GM12878 (cell line): ENCODE results near the gene NRXN3. TPM values are rescaled to one million over a fixed set of nuclear protein-coding genes. Genes with fewer than 3 reads are reported as not detected.

ENCODE experiments used
- ATAC-seq: fragments of 200-7000 bp; cut with Tn5 transposase; 3 replicates; pipeline ENCODE4 v1.9.1; 2020; ENCODE audit warnings: mild to moderate bottlenecking, moderate library complexity
- BruUV-seq: library from RNA; stranded (reverse); fragments of 400-500 nt; replicated peaks from 2 replicates; lab custom pipeline; 2021; lab: Mats Ljungman, UMichigan
- CTCF ChIA-PET: fragments of 300-600 bp; sonication (Branson Sonifier 250); formaldehyde crosslinking; extraction: SDS; loops from one replicate; lab custom pipeline; 2021; ENCODE audit warnings: inconsistent platforms; lab: Yijun Ruan, JAX
- POLR2A ChIA-PET: fragments of 350-600 bp; formaldehyde crosslinking; extraction: SDS; loops from one replicate; lab custom pipeline; 2021; ENCODE audit warnings: inconsistent platforms; lab: Charles Lee
- RAD21 ChIA-PET: fragments of 300-600 bp; sonication (Branson Sonifier 250); formaldehyde crosslinking; loops from one replicate; lab custom pipeline; 2023; ENCODE audit warnings: antibody characterized with exemption; ENCODE audit not compliant: unreplicated experiment; lab: Charles Lee
- SMC1A ChIA-PET: fragments of 300-600 bp; sonication (Branson Sonifier 250); formaldehyde crosslinking; loops from one replicate; lab custom pipeline; 2023; ENCODE audit not compliant: unreplicated experiment, uncharacterized antibody; lab: Charles Lee
- DNase-seq: peaks from one replicate; pipeline ENCODE4 v3.0.0-alpha.2; 2011; ENCODE audit warnings: low read depth, low spot score
- FAIRE-seq: peaks from 3 replicates; lab custom pipeline; 2011; peaks lifted over from hg19 to GRCh38; lab: Jason Lieb, UNC
- H2AFZ ChIP-seq: 2 replicates; pipeline ENCODE4 v1.6.0; 2011; ENCODE audit warnings: low read depth, low read length, control low read depth; ENCODE audit not compliant: control insufficient read depth
- H3K27ac ChIP-seq: 2 replicates; pipeline ENCODE4 v1.5.1; 2011; ENCODE audit warnings: control low read depth; ENCODE audit not compliant: control insufficient read depth, insufficient read depth
- H3K27me3 ChIP-seq, 2 experiments: replicated peaks in 1 of 2; 2 replicates each; pipeline versions ENCODE4 v1.6.0 to v1.6.1; 2011; ENCODE audit warnings: low read length in 1 of 2; ENCODE audit not compliant: control insufficient read depth in 2 of 2, insufficient read depth in 2 of 2
- H3K36me3 ChIP-seq, 2 experiments: 2 replicates each; pipeline ENCODE4 v1.5.1; 2011; ENCODE audit warnings: low read length in 1 of 2; ENCODE audit not compliant: control insufficient read depth in 2 of 2, insufficient read depth in 2 of 2
- H3K4me1 ChIP-seq: 2 replicates; pipeline ENCODE4 v1.6.1; 2011; ENCODE audit warnings: mild to moderate bottlenecking, low read length, moderate library complexity, mixed read lengths; ENCODE audit not compliant: control insufficient read depth, insufficient read depth
- H3K4me2 ChIP-seq: 2 replicates; pipeline ENCODE4 v1.6.0; 2011; ENCODE audit warnings: control low read depth; ENCODE audit not compliant: control insufficient read depth, insufficient read depth
- H3K4me3 ChIP-seq: fragments of 200-600 bp; sonication (generic); 2 replicates; pipeline ENCODE4 v1.5.1; 2016
- H3K79me2 ChIP-seq: 2 replicates; pipeline ENCODE4 v1.6.0; 2011; ENCODE audit warnings: low read length; ENCODE audit not compliant: control insufficient read depth, insufficient read depth
- H3K9ac ChIP-seq: 2 replicates; pipeline ENCODE4 v1.8.0; 2011; ENCODE audit warnings: low read length, control low read depth, mixed read lengths; ENCODE audit not compliant: control insufficient read depth, insufficient read depth
- H3K9me3 ChIP-seq: replicated peaks from 3 replicates; pipeline ENCODE4 v1.5.1; 2011; ENCODE audit warnings: mild to moderate bottlenecking, low read length; ENCODE audit not compliant: control insufficient read depth, insufficient read depth
- H4K20me1 ChIP-seq: 2 replicates; pipeline ENCODE4 v1.6.0; 2011; ENCODE audit not compliant: control insufficient read depth, insufficient read depth
- BMI1 ChIP-seq: fragments of 450-650 bp; IDR thresholded peaks from 2 replicates; pipeline ENCODE4 v1.6.1; 2016; ENCODE audit warnings: mild to moderate bottlenecking, moderate library complexity, borderline replicate concordance
- CHD4 ChIP-seq: fragments of 200-600 bp; sonication (generic); IDR thresholded peaks from 2 replicates; pipeline ENCODE4 v1.6.1; 2016; ENCODE audit warnings: mild to moderate bottlenecking
- CREB1 ChIP-seq: IDR thresholded peaks from 2 replicates; pipeline ENCODE4 v1.6.1; 2012; ENCODE audit warnings: low read depth, mild to moderate bottlenecking, inconsistent platforms
- GABPA ChIP-seq: IDR thresholded peaks from 2 replicates; pipeline ENCODE4 v1.6.1; 2014; ENCODE audit warnings: antibody characterized with exemption, low read depth, mild to moderate bottlenecking, inconsistent platforms
- MTA2 ChIP-seq: fragments of 450-650 bp; IDR thresholded peaks from 2 replicates; pipeline ENCODE4 v1.6.1; 2016; ENCODE audit warnings: low read depth, mild to moderate bottlenecking, moderate library complexity
- POLR2A ChIP-seq: IDR thresholded peaks from 2 replicates; pipeline ENCODE4 v1.6.1; 2011; ENCODE audit warnings: low read depth, mild to moderate bottlenecking, low read length
- POU2F2 ChIP-seq: IDR thresholded peaks from 3 replicates; pipeline ENCODE4 v1.6.1; 2011; ENCODE audit warnings: low read depth, mild to moderate bottlenecking, low read length, borderline replicate concordance
- RCOR1 ChIP-seq: conservative IDR thresholded peaks from 2 replicates; pipeline ENCODE4 v1.6.1; 2012; ENCODE audit warnings: low read depth, low read length, improper control_type of control experiment
- SREBF2 ChIP-seq: IDR thresholded peaks from 2 replicates; pipeline ENCODE4 v1.6.1; 2012; ENCODE audit warnings: mild to moderate bottlenecking, low read length
- TBL1XR1 ChIP-seq: IDR thresholded peaks from 2 replicates; pipeline ENCODE4 v1.6.1; 2012; ENCODE audit warnings: low read depth, low read length, improper control_type of control experiment
- ZBED1 ChIP-seq: IDR thresholded peaks from 2 replicates; pipeline ENCODE4 v1.6.1; 2016; ENCODE audit warnings: borderline replicate concordance
- ZNF207 ChIP-seq: fragments of 450-650 bp; IDR thresholded peaks from 2 replicates; pipeline ENCODE4 v1.6.1; 2014; ENCODE audit warnings: antibody characterized with exemption, mild to moderate bottlenecking, borderline replicate concordance
- ZNF217 ChIP-seq: fragments of 450-650 bp; IDR thresholded peaks from 2 replicates; pipeline ENCODE4 v1.6.1; 2017; ENCODE audit warnings: antibody characterized with exemption, mild to moderate bottlenecking
- WGBS: methylation state at CpG from one replicate; pipeline ENCODE4 v1.1.6; 2016; ENCODE audit warnings: low lambda C conversion rate; ENCODE audit not compliant: insufficient replicate concordance, insufficient coverage; ENCODE audit errors: missing lambda C conversion rate; 5-methylcytosine and 5-hydroxymethylcytosine counted together
- in situ Hi-C: fragments of 300-500 bp; cut with MboI; formaldehyde crosslinking; loops from 9 replicates; pipeline ENCODE4 v1.14.3; 2018; ENCODE audit warnings: mixed read lengths
- intact Hi-C: fragments of 100-400 bp; cut with micrococcal nuclease; formaldehyde crosslinking; loops from one replicate; pipeline ENCODE4 v1.14.2; 2022; ENCODE audit not compliant: unreplicated experiment
- polyA plus RNA-seq, 11 experiments: library from polyadenylated mRNA; depleted of rRNA in 4 of 11; unstranded in 6 of 11; stranded (reverse) in 5 of 11; fragments of >200 nt; fragmentation: Nextera tagmentation in 4 of 11; fragmentation: Illumina TruSeq in 1 of 11; extraction: Ambion mirVana in 4 of 11; extraction: Trizol in 1 of 11; gene quantifications; 1 replicate in 1 of 11; 2 replicates in 10 of 11; pipeline versions ENCODE4 v1.2.1 to v1.2.3, GENCODE V29; 2011 to 2016; ENCODE audit warnings: inconsistent platforms in 2 of 11, missing spikeins in 2 of 11, low read depth in 1 of 11
- total RNA-seq, 4 experiments: library from RNA; depleted of rRNA in 3 of 4; stranded (reverse); fragments of >200 nt in 3 of 4; fragmentation: Illumina TruSeq in 1 of 4; extraction: Trizol in 1 of 4; gene quantifications; 2 replicates each; pipeline versions ENCODE4 v1.2.1 to v1.2.3, GENCODE V29; 2013 to 2021
- TF ChIP-seq, protein P1 (sequence below): fragments of 450-650 bp; formaldehyde crosslinking; IDR thresholded peaks from 2 replicates; pipeline ENCODE4 v1.4.0; 2020; ENCODE audit warnings: mild to moderate bottlenecking, moderate library complexity
- TF ChIP-seq, protein P2 (sequence below): fragments of 450-650 bp; IDR thresholded peaks from 2 replicates; pipeline ENCODE4 v1.6.1; 2018; ENCODE audit warnings: mild to moderate bottlenecking, low read depth, moderate library complexity; ENCODE audit not compliant: partially characterized antibody

Gene NRXN3
- total and polyA plus RNA-seq, 10 of the 15 experiments (the other 5 are each of a cell fraction or from before 2014, with no cell fraction given) = 0.52 to 3.3 (median 1.4) TPM

DNA sequence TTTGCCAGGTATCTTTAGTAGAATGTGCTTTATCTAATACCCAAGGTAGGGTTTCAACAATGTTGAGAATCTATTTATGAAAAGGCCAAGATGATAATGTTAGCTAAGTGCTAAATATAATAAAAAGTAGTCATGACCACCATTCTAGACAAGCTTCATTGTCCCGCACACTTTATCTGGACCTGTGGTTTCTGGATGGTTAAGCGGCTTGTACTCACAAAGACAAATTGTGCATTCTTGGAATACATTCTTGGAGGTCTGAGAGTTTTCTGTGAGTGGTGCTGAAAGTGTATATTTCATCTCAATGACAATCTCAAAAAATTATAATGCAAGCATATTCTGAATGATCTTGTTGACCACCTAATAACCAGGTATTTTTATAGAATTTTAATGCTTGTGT, 1394.2 kb downstream of the NRXN3 start:
- Histone ChIP-seq H3K4me3 (no peak overlapping the region), H3K9me3 (no peaks in the 10 kb centered on the region), H3K79me2 (no peaks in the 10 kb centered on the region), H3K9ac (no peak overlapping the region), H3K4me2 (no peak overlapping the region), H3K27ac (no peak overlapping the region), H4K20me1 (no peaks in the 10 kb centered on the region), H3K36me3 (no peaks in the 10 kb centered on the region), H2AFZ (no peak overlapping the region), H3K27me3 (no peaks in the 10 kb centered on the region), H3K4me1 (no peaks in the 10 kb centered on the region)
- RAD21 ChIA-PET = no interaction called here
- TF ChIP-seq ZBED1 (no peak), SREBF2 (no peak), MTA2 (no peak), TBL1XR1 (no peak), POLR2A (no peak), CHD4 (no peak), CREB1 (no peak), POU2F2 (no peak), GABPA (no peak), ZNF207 (no peak), RCOR1 (no peak), ZNF217 (no peak), BMI1 (no peak)
- TF ChIP-seq, protein P1, sequence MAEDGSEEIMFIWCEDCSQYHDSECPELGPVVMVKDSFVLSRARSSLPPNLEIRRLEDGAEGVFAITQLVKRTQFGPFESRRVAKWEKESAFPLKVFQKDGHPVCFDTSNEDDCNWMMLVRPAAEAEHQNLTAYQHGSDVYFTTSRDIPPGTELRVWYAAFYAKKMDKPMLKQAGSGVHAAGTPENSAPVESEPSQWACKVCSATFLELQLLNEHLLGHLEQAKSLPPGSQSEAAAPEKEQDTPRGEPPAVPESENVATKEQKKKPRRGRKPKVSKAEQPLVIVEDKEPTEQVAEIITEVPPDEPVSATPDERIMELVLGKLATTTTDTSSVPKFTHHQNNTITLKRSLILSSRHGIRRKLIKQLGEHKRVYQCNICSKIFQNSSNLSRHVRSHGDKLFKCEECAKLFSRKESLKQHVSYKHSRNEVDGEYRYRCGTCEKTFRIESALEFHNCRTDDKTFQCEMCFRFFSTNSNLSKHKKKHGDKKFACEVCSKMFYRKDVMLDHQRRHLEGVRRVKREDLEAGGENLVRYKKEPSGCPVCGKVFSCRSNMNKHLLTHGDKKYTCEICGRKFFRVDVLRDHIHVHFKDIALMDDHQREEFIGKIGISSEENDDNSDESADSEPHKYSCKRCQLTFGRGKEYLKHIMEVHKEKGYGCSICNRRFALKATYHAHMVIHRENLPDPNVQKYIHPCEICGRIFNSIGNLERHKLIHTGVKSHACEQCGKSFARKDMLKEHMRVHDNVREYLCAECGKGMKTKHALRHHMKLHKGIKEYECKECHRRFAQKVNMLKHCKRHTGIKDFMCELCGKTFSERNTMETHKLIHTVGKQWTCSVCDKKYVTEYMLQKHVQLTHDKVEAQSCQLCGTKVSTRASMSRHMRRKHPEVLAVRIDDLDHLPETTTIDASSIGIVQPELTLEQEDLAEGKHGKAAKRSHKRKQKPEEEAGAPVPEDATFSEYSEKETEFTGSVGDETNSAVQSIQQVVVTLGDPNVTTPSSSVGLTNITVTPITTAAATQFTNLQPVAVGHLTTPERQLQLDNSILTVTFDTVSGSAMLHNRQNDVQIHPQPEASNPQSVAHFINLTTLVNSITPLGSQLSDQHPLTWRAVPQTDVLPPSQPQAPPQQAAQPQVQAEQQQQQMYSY (CRISPR knock-in tag) = no peak
- TF ChIP-seq, protein P2, sequence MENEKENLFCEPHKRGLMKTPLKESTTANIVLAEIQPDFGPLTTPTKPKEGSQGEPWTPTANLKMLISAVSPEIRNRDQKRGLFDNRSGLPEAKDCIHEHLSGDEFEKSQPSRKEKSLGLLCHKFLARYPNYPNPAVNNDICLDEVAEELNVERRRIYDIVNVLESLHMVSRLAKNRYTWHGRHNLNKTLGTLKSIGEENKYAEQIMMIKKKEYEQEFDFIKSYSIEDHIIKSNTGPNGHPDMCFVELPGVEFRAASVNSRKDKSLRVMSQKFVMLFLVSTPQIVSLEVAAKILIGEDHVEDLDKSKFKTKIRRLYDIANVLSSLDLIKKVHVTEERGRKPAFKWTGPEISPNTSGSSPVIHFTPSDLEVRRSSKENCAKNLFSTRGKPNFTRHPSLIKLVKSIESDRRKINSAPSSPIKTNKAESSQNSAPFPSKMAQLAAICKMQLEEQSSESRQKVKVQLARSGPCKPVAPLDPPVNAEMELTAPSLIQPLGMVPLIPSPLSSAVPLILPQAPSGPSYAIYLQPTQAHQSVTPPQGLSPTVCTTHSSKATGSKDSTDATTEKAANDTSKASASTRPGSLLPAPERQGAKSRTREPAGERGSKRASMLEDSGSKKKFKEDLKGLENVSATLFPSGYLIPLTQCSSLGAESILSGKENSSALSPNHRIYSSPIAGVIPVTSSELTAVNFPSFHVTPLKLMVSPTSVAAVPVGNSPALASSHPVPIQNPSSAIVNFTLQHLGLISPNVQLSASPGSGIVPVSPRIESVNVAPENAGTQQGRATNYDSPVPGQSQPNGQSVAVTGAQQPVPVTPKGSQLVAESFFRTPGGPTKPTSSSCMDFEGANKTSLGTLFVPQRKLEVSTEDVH = no peak
- POLR2A ChIA-PET = no interaction called here
- SMC1A ChIA-PET = no interaction called here
- CTCF ChIA-PET = interaction anchor here (0.7 kb wide), 1 partner anchor 15 kb away, joined by 3 read pairs; no protein-coding TSS in a partner anchor
- ATAC-seq (no peak), FAIRE-seq (no peak), DNase-seq (no peak)
- in situ Hi-C loops (no loop called here), intact Hi-C loops (no loop called here)
- no TSS peak for BruUV-seq
- 45% methylated on average over 2 of the region's 2 CpGs for WGBS
